NCI-H2029 treated with DMSO at 0.1 percent for 48 hours (cell line): ENCODE results near the gene MIEN1.
"Not testable (repeated sequence)": the region's sequence is repeated elsewhere in the genome, so short reads cannot be mapped to it uniquely, and the experiment has no call there.

Experiments
- DNase-seq: peaks from one replicate; lab custom pipeline; 2025; lab: John Stamatoyannopoulos, UW

The MIEN1 gene

GRCh38 chr17:39755554-39756379 lies 25.4 kb upstream of the MIEN1 start:
- DNase-seq: no peak

- no peak for DNase-seq
Observed at GRCh38 chr17:39754958-39755553, 24.7 kb upstream of the MIEN1 start.

- peak; percentile 10 for DNase-seq
Observed at GRCh38 chr17:39754161-39754957, 24.0 kb upstream of the MIEN1 start.

GRCh38 chr17:39753514-39754160 lies 23.3 kb upstream of the MIEN1 start:
- DNase-seq: no peak

GRCh38 chr17:39752241-39752881 lies 22.0 kb upstream of the MIEN1 start:
- DNase-seq: no peak

- no peak for DNase-seq
Observed at GRCh38 chr17:39751637-39752036, 21.3 kb upstream of the MIEN1 start.

- no peak for DNase-seq
Observed at GRCh38 chr17:39751016-39751543, 20.7 kb upstream of the MIEN1 start.

GRCh38 chr17:39750131-39751015 lies 20.0 kb upstream of the MIEN1 start:
- no peak for DNase-seq

GRCh38 chr17:39748444-39749034 lies 18.2 kb upstream of the MIEN1 start:
- DNase-seq: not testable (repeated sequence)

GRCh38 chr17:39747745-39748144 lies 17.4 kb upstream of the MIEN1 start:
- DNase-seq: no peak

GRCh38 chr17:39746145-39746461 lies 15.8 kb upstream of the MIEN1 start:
- DNase-seq: no peak

GRCh38 chr17:39745335-39746144 lies 15.2 kb upstream of the MIEN1 start:
- no peak for DNase-seq

- DNase-seq: no peak
Observed at GRCh38 chr17:39744836-39745215, 14.5 kb upstream of the MIEN1 start.

GRCh38 chr17:39744075-39744835 lies 13.9 kb upstream of the MIEN1 start:
- DNase-seq: no peak

- no peak for DNase-seq
Observed at GRCh38 chr17:39742856-39743436, 12.6 kb upstream of the MIEN1 start.

- no peak for DNase-seq
Observed at GRCh38 chr17:39742126-39742855, 12.0 kb upstream of the MIEN1 start.

- DNase-seq: no peak
Observed at GRCh38 chr17:39740357-39741111, 10.2 kb upstream of the MIEN1 start.
